K562 (cell line): Measurements from ENCODE around the gene RFT1. TPM values are rescaled to one million over a fixed set of nuclear protein-coding genes. Genes with fewer than 3 reads are reported as not detected.

Source experiments
- CEBPZ ChIP-seq: fragments of 150-350 bp; IDR thresholded peaks from 2 replicates; pipeline ENCODE4 v1.6.1; 2014; ENCODE audit warnings: low read depth, mild to moderate bottlenecking, low read length, borderline replicate concordance
- FIP1L1 ChIP-seq: fragments of 200-400 bp; formaldehyde crosslinking; IDR thresholded peaks from 2 replicates; pipeline ENCODE4 v1.6.1; 2018; ENCODE audit warnings: mild to moderate bottlenecking, low read depth, low read length; ENCODE audit not compliant: poor library complexity, severe bottlenecking
- KHSRP ChIP-seq: fragments of 450-650 bp; IDR thresholded peaks from 2 replicates; pipeline ENCODE4 v1.6.1; 2017
- KLF13 ChIP-seq: fragments of 450-650 bp; IDR thresholded peaks from 2 replicates; pipeline ENCODE4 v1.6.1; 2016; ENCODE audit warnings: missing genetic modification characterization, low read depth, mild to moderate bottlenecking, missing compliant biosample characterization, moderate library complexity, borderline replicate concordance
- NR4A1 ChIP-seq, 2 experiments: fragments of 250-450 bp in 1 of 2; fragments of 450-650 bp in 1 of 2; sonication (Bioruptor Pico) in 1 of 2; IDR thresholded peaks; 2 replicates each; pipeline versions ENCODE4 v1.4.0 to v1.6.1; 2016 to 2020; ENCODE audit warnings: mild to moderate bottlenecking in 2 of 2, missing compliant biosample characterization in 1 of 2, missing genetic modification characterization in 1 of 2, moderate library complexity in 1 of 2
- SMAD2 ChIP-seq: fragments of 150-350 bp; IDR thresholded peaks from 2 replicates; pipeline ENCODE4 v1.6.1; 2014; ENCODE audit warnings: low read depth, mild to moderate bottlenecking, low read length
- TRIM28 ChIP-seq: fragments of 450-650 bp; IDR thresholded peaks from 2 replicates; pipeline ENCODE4 v1.6.1; 2017
- ZNF224 ChIP-seq: sonication (generic); formaldehyde crosslinking; IDR thresholded peaks from 2 replicates; pipeline ENCODE4 v1.8.0; 2022; ENCODE audit warnings: mild to moderate bottlenecking, missing genetic modification reagents
- polyA plus RNA-seq, 8 experiments: library from polyadenylated mRNA; depleted of rRNA in 4 of 8; stranded (reverse) in 5 of 8; unstranded in 3 of 8; fragments of >200 nt; fragmentation: Nextera tagmentation in 2 of 8; fragmentation: Illumina TruSeq in 1 of 8; extraction: Ambion mirVana in 2 of 8; extraction: Trizol in 1 of 8; gene quantifications; 2 replicates each; pipeline versions ENCODE4 v1.2.1 to v1.2.3, GENCODE V29; 2011 to 2014; ENCODE audit warnings: inconsistent platforms in 1 of 8, missing spikeins in 1 of 8
- total RNA-seq, 7 experiments: library from RNA; depleted of rRNA in 6 of 7; stranded (reverse); fragments of >200 nt in 6 of 7; fragmentation: Illumina TruSeq in 2 of 7; extraction: Trizol in 2 of 7; gene quantifications; 2 replicates each; pipeline versions ENCODE4 v1.2.1 to v1.2.3, GENCODE V29; 2011 to 2021; ENCODE audit warnings: low replicate concordance in 1 of 7

RFT1 gene
- total and polyA plus RNA-seq, 9 of the 15 experiments (the other 6 are each of a cell fraction or from before 2014, with no cell fraction given), result 4.4 to 23.8 (median 8.9) TPM

DNA sequence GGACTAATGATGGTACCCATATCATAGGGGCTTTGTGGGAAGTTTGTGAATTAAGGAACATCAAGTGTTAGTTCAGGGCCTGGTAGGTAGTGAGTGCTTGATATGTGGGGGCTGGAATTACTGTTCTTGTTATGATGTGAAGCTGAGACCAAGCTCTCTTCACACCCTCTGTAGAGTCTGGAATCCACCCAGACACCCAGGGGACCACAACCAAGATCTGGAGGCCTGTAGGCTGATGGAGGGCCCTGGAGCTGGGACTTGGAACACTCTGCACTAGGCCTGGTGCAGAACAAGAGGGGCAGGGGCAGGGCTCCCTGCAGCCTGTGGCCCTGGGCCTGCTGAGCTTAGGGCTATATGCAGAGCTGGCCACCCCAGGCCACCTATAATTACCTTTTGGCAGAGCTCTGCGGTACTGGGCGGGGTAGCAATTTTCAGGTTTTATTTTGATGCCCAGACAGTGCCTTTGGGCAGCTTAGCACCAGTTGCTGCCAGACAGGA lies 17.7 kb upstream of the RFT1 start (continued):
- TF ChIP-seq KLF13 (tag) (no peak), NR4A1 (CRISPR knock-in tag; IDR thresholded peaks at IDR 0.05) (no peak), NR4A1 (tag; IDR thresholded peaks at IDR 0.05) (no peak), CEBPZ (no peak), ZNF224 (CRISPR knock-in tag) (no peak), FIP1L1 (no peak), KHSRP (no peak), SMAD2 (no peak), TRIM28 (no peak)
- TF ChIP-seq, all 486 proteins: peak for 0
